ENCODE results near the gene PNPLA1.

PNPLA1 gene

GRCh38 chr6:36273802-36274514 lies 4.1 kb downstream of the PNPLA1 start:
- H3K4me3 ChIP-seq (ENCODE audit: low read depth, low read length): no peak overlapping the region
- TF ChIP-seq CTCF (IDR thresholded peaks at IDR 0.05; ENCODE audit: insufficient read depth, low read length, missing control alignments): no peak
- no peak for DNase-seq (ENCODE audit: low read depth, low spot score)
- CTCF ChIA-PET: no interaction called here
- POLR2A ChIA-PET: no interaction called here

- no peak overlapping the region for H3K4me3 ChIP-seq (ENCODE audit: low read depth, low read length)
- ChIA-PET POLR2A (no interaction called here), CTCF (interaction anchor here (0.9 to 1.6 kb wide), 5 partner anchors 12 to 64 kb away, joined by 3 to 6 read pairs (median 4); no protein-coding TSS in a partner anchor)
- DNase-seq (ENCODE audit: low read depth, low spot score): no peak
- no peak for TF ChIP-seq CTCF (IDR thresholded peaks at IDR 0.05; ENCODE audit: insufficient read depth, low read length, missing control alignments)
These were observed 7.0 kb downstream of the PNPLA1 start for GRCh38 chr6:36276581-36277536.

- POLR2A ChIA-PET: no interaction called here
- CTCF ChIA-PET: interaction anchor here (1.0 to 1.2 kb wide), 2 partner anchors 24 to 29 kb away, joined by 3 read pairs; no protein-coding TSS in a partner anchor
- no peak for TF ChIP-seq CTCF (IDR thresholded peaks at IDR 0.05; ENCODE audit: insufficient read depth, low read length, missing control alignments)
- no peak overlapping the region for H3K4me3 ChIP-seq (ENCODE audit: low read depth, low read length)
- DNase-seq (ENCODE audit: low read depth, low spot score): no peak
These were observed 8.1 kb downstream of the PNPLA1 start for GRCh38 chr6:36277946-36278470.

- no peak overlapping the region for H3K4me3 ChIP-seq (ENCODE audit: low read depth, low read length)
- POLR2A ChIA-PET: interaction anchor here (0.7 kb wide), 1 partner anchor 27 kb away, joined by 3 read pairs; no protein-coding TSS in a partner anchor
- CTCF ChIA-PET: interaction anchor here (1.2 to 1.7 kb wide), 2 partner anchors 22 to 61 kb away, joined by 6 read pairs; no protein-coding TSS in a partner anchor
- no peak for TF ChIP-seq CTCF (IDR thresholded peaks at IDR 0.05; ENCODE audit: insufficient read depth, low read length, missing control alignments)
- no peak for DNase-seq (ENCODE audit: low read depth, low spot score)
These were observed 10.6 kb downstream of the PNPLA1 start for GRCh38 chr6:36280467-36280866.

- CTCF ChIA-PET: interaction anchor here (1.2 to 1.7 kb wide), 2 partner anchors 21 to 60 kb away, joined by 6 read pairs; no protein-coding TSS in a partner anchor
- TF ChIP-seq CTCF (IDR thresholded peaks at IDR 0.05; ENCODE audit: insufficient read depth, low read length, missing control alignments): no peak
- no peak overlapping the region for H3K4me3 ChIP-seq (ENCODE audit: low read depth, low read length)
- POLR2A ChIA-PET: interaction anchor here (0.7 kb wide), 1 partner anchor 28 kb away, joined by 3 read pairs; no protein-coding TSS in a partner anchor
- DNase-seq (ENCODE audit: low read depth, low spot score): no peak
These were observed 11.1 kb downstream of the PNPLA1 start for GRCh38 chr6:36280983-36281382.

All from AG04449 (cell line).